Activated CD8-positive, alpha-beta T cell treated with anti-CD3 and anti-CD28 coated beads for 36 hours (primary cell): ENCODE measurements around the gene KRT34. TPM values are rescaled to one million over a fixed set of nuclear protein-coding genes. Genes with fewer than 3 reads are reported as not detected.

Experiments
- ATAC-seq: fragments of 200-7000 bp; cut with Tn5 transposase; one replicate; pipeline ENCODE4 v1.10.0; 2021; ENCODE audit warnings: mild to moderate bottlenecking, moderate library complexity
- CTCF ChIA-PET: fragments of 350-600 bp; sonication (Branson Sonifier 250); formaldehyde crosslinking; loops from one replicate; lab custom pipeline; 2021; ENCODE audit warnings: antibody characterized with exemption; lab: Charles Lee
- POLR2A ChIA-PET: fragments of 350-600 bp; sonication (Branson Sonifier 250); formaldehyde crosslinking; loops from one replicate; lab custom pipeline; 2021; ENCODE audit warnings: antibody characterized with exemption; lab: Charles Lee
- DNase-seq: peaks from one replicate; pipeline ENCODE4 v3.0.0-alpha.2; 2020
- H3K27ac Mint-ChIP-seq: one replicate; pipeline ENCODE4 v1.8.0; 2021; ENCODE audit warnings: mild to moderate bottlenecking, mixed read lengths
- H3K27me3 Mint-ChIP-seq: one replicate; pipeline ENCODE4 v1.8.0; 2021; ENCODE audit warnings: mixed read lengths
- H3K36me3 Mint-ChIP-seq: one replicate; pipeline ENCODE4 v1.8.0; 2021; ENCODE audit warnings: low read depth, mixed read lengths
- H3K4me1 Mint-ChIP-seq: one replicate; pipeline ENCODE4 v1.8.0; 2021; ENCODE audit warnings: low read depth, mixed read lengths
- H3K4me3 Mint-ChIP-seq: one replicate; pipeline ENCODE4 v1.8.0; 2021; ENCODE audit warnings: mild to moderate bottlenecking, moderate library complexity, mixed read lengths
- H3K9me3 Mint-ChIP-seq: one replicate; pipeline ENCODE4 v1.8.0; 2021; ENCODE audit warnings: mixed read lengths
- intact Hi-C: fragments of 100-400 bp; cut with micrococcal nuclease; formaldehyde crosslinking; loops from one replicate; pipeline ENCODE4 v1.10.0; 2022
- total RNA-seq, 2 experiments: library from RNA; stranded (reverse); gene quantifications; one replicate each; pipeline ENCODE4 v1.2.3, GENCODE V29; 2021
- TF ChIP-seq, protein P1 (sequence below): fragments of 200-600 bp; IDR thresholded peaks from one replicate; pipeline ENCODE4 v1.8.0; 2022; ENCODE audit warnings: antibody characterized with exemption, mild to moderate bottlenecking

The KRT34 gene
- total RNA-seq, 2 experiments from 2014 or later = not detected

DNA sequence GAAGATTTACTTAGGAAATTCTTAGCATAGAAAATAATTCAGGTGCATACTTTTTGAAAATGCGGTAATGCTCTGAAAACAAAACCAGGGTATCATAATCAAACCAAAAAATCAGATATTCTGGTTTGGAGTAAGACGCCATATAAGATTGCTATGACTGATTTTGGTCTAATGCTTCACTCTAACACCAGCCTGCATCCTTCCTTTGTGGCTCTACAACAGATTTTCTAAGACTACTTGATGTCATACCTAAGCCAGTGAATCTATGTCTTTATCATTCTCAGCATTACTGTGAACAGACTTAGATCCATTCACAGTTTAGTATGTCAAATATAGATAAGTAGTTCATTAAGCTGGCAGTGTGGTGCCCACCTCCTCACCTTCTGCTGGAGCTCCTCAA is 13.1 kb downstream of the KRT34 start:
- DNase-seq (no peak), ATAC-seq (no peak)
- TF ChIP-seq, protein P1, sequence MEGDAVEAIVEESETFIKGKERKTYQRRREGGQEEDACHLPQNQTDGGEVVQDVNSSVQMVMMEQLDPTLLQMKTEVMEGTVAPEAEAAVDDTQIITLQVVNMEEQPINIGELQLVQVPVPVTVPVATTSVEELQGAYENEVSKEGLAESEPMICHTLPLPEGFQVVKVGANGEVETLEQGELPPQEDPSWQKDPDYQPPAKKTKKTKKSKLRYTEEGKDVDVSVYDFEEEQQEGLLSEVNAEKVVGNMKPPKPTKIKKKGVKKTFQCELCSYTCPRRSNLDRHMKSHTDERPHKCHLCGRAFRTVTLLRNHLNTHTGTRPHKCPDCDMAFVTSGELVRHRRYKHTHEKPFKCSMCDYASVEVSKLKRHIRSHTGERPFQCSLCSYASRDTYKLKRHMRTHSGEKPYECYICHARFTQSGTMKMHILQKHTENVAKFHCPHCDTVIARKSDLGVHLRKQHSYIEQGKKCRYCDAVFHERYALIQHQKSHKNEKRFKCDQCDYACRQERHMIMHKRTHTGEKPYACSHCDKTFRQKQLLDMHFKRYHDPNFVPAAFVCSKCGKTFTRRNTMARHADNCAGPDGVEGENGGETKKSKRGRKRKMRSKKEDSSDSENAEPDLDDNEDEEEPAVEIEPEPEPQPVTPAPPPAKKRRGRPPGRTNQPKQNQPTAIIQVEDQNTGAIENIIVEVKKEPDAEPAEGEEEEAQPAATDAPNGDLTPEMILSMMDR = no peak
- CTCF ChIA-PET = no interaction called here
- Mint-ChIP-seq H3K9me3 (no peaks in the 10 kb centered on the region), H3K27ac (no peak overlapping the region), H3K4me1 (peaks cover 2% of the 10 kb centered on the region), H3K27me3 (no peaks in the 10 kb centered on the region), H3K4me3 (no peak overlapping the region), H3K36me3 (no peaks in the 10 kb centered on the region)
- intact Hi-C loops = no loop called here
- POLR2A ChIA-PET = no interaction called here

DNA sequence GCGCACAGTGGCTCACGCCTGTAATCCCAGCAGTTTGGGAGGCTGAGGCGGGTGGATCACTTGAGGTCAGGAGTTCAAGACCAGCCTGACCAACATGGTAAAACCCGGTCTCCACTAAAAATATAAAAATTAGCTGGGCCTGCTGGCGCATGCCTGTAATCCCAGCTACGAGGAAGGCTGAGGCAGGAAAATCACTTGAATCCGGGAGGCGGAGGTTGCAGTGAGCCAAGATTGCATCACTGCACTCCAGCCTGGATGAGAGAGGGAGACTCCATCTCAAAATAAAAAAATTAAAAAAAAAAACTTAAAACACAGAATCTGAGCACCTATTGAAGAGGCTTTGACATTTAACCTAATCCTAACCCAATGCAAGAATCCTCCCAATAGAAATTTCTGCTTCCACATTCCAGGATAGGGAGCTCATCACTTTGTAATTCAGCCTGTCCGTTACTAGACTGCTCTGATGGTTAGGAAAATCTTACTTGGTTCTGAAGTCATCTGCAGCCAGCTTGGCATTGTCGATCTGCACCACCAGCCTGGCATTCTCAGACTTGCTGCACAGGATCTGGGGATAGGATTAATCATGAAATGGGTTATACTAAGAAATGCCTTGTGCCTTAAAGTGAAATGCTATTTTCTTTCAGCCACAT is 14.6 kb downstream of the KRT34 start:
- no peak for ATAC-seq
- ChIA-PET POLR2A (interaction anchor here (0.7 kb wide), 1 partner anchor 53 kb away, joined by 4 read pairs; no protein-coding TSS in a partner anchor), CTCF (no interaction called here)
- no peak overlapping the region for H3K27ac Mint-ChIP-seq
- H3K9me3 Mint-ChIP-seq = no peaks in the 10 kb centered on the region
- TF ChIP-seq, protein P1 = no peak
- H3K4me1 Mint-ChIP-seq = peaks cover 2% of the 10 kb centered on the region
- DNase-seq = no peak
- H3K4me3 Mint-ChIP-seq = no peak overlapping the region
- H3K36me3 Mint-ChIP-seq = no peaks in the 10 kb centered on the region
- H3K27me3 Mint-ChIP-seq = no peaks in the 10 kb centered on the region
- intact Hi-C loops = no loop called here

DNA sequence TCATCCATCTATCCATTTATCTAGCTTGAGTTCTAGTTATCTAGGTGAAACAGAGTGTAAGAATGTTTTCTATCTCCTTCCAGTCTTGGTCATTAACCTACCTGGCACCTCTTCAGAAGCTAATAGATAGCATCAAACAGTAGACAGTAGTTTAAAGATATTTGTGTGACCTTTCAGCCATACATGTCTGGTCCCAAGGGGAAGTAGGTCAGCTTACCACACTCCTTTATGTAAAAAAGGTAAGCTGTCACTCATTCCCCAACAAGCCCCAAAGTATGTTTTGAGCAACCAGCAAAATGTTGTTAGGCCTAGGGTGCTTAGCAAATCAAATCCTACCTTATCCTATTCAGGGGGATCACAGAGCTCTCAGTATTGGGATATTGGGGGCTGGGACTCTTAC is 16.0 kb downstream of the KRT34 start:
- ATAC-seq (no peak), DNase-seq (no peak)
- intact Hi-C loops = no loop called here
- H3K36me3 Mint-ChIP-seq = no peaks in the 10 kb centered on the region
- no peak overlapping the region for H3K4me3 Mint-ChIP-seq
- no peaks in the 10 kb centered on the region for H3K27me3 Mint-ChIP-seq
- CTCF ChIA-PET = interaction anchor here (1.0 kb wide), 1 partner anchor 18 kb away, joined by 3 read pairs; no protein-coding TSS in a partner anchor
- POLR2A ChIA-PET = no interaction called here
- H3K4me1 Mint-ChIP-seq = peaks cover 2% of the 10 kb centered on the region
- no peaks in the 10 kb centered on the region for H3K9me3 Mint-ChIP-seq
- TF ChIP-seq, protein P1 = no peak
- no peak overlapping the region for H3K27ac Mint-ChIP-seq

DNA sequence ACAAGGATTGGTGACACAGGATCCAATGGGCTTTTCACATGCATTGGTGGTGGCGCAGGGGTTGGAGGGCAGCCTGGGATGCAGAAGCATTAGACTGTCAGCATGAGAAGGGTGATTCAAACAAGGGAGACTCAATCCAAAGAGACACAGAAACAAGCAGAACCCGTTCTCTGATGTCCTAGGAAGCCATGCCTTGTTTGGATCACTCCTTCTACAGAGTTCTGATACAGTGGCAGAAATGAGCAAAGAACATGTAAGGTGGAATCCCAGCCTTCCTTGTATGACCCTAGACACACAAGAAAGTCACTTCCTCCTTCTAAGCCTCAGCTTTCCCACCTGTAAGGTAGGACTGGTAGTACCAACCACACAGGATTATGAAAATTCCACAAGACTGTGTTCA is 18.2 kb downstream of the KRT34 start:
- TF ChIP-seq, protein P1 = no peak
- H3K9me3 Mint-ChIP-seq = no peaks in the 10 kb centered on the region
- ATAC-seq (no peak), DNase-seq (no peak)
- no peaks in the 10 kb centered on the region for H3K36me3 Mint-ChIP-seq
- intact Hi-C loops = no loop called here
- H3K4me3 Mint-ChIP-seq = no peak overlapping the region
- H3K27me3 Mint-ChIP-seq = no peaks in the 10 kb centered on the region
- no peaks in the 10 kb centered on the region for H3K4me1 Mint-ChIP-seq
- CTCF ChIA-PET = no interaction called here
- H3K27ac Mint-ChIP-seq = no peak overlapping the region
- POLR2A ChIA-PET = no interaction called here

DNA sequence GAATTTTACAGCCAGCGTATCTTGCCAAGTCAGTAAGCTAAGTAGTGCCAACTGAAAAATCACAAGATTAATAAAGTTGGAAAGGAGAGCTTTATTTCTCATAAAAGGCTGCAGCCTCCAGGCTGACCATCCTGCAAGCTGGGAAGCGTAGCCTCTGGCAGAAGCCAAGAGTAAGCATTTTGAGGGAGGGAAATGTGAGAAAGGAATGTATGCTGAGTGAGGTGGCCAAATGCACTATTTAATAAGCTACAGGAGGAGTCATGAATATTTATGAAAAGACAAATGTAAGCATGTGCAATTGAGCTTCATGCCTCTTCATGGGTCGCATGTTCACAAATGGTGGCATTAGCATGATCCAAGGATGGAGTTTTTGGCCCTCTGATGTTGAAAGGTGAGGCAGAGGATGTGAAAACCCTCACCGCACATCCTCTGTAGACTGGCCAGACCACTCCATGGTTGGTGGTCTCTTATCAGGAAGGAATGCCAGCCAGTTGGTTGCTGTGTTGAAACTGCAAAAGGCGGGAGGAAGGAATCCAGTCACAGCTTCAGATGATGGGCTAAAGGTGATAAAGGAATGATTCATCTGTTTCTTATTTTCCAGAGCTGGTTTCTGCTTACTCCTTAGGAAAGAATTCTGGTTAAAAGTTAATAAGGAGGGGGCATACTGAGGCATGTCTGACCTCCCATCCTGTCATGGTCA is 21.7 kb downstream of the KRT34 start:
- ChIA-PET POLR2A (no interaction called here), CTCF (interaction anchor here (0.7 kb wide), 1 partner anchor 363 kb away, joined by 3 read pairs; no protein-coding TSS in a partner anchor)
- no peak for ATAC-seq
- Mint-ChIP-seq H3K36me3 (no peaks in the 10 kb centered on the region), H3K4me1 (no peaks in the 10 kb centered on the region), H3K27ac (no peak overlapping the region), H3K4me3 (no peak overlapping the region), H3K9me3 (peaks cover 2% of the 10 kb centered on the region), H3K27me3 (no peaks in the 10 kb centered on the region)
- intact Hi-C loops = no loop called here
- no peak for DNase-seq
- TF ChIP-seq, protein P1 = no peak
